Pancreas (tissue), 10 donors: Measurements from ENCODE around the gene OSBPL10. TPM values are rescaled to one million over a fixed set of nuclear protein-coding genes. Genes with fewer than 3 reads are reported as not detected.

Experiments
- ATAC-seq, 4 donors: fragments of 200-7000 bp; cut with Tn5 transposase; one replicate each; pipeline versions ENCODE4 v1.8.0 to v1.9.1; 2020; ENCODE audit warnings: mild to moderate bottlenecking in 4 of 4, moderate library complexity in 4 of 4
- DNase-seq, 6 donors: peaks; one replicate each; pipeline ENCODE4 v3.0.0-alpha.2; 2020
- FAIRE-seq: peaks from 2 replicates; lab custom pipeline; 2012; peaks lifted over from hg19 to GRCh38; lab: Jason Lieb, UNC
- H3K27ac ChIP-seq, 4 donors: fragments of 200-600 bp; sonication (generic); 1 replicate in 3 of 4; 2 replicates in 1 of 4; pipeline versions ENCODE4 v1.5.0 to v1.8.0; 2020
- H3K27me3 ChIP-seq, 4 donors: fragments of 200-600 bp; one replicate each; pipeline ENCODE4 v1.8.0; 2021
- H3K36me3 ChIP-seq, 3 donors: fragments of 200-600 bp; sonication (generic) in 1 of 3; one replicate each; pipeline versions ENCODE4 v1.5.0 to v1.8.0; 2020 to 2021
- H3K4me1 ChIP-seq, 3 donors: fragments of 200-600 bp; one replicate each; pipeline ENCODE4 v1.8.0; 2021
- H3K4me3 ChIP-seq, 4 donors: fragments of 200-600 bp; sonication (generic) in 2 of 4; one replicate each; pipeline versions ENCODE4 v1.5.0 to v1.8.0; 2020 to 2021
- H3K9me3 ChIP-seq, 4 donors: fragments of 200-600 bp; one replicate each; pipeline ENCODE4 v1.8.0; 2021
- CTCF ChIP-seq, 4 donors: fragments of 200-600 bp; sonication (generic) in 3 of 4; IDR thresholded peaks; one replicate each; pipeline versions ENCODE4 v1.5.0 to v1.8.0; 2021; ENCODE audit warnings: antibody characterized with exemption in 4 of 4
- WGBS, 2 donors: extraction: QIAGEN DNeasy Blood & Tissue Kit; methylation state at CpG; one replicate each; pipeline ENCODE4 v1.1.7; 2013; 5-methylcytosine and 5-hydroxymethylcytosine counted together
- intact Hi-C, 3 donors: fragments of 100-400 bp; cut with DNase I; formaldehyde crosslinking; loops; one replicate each; pipeline versions ENCODE4 v1.11.1 to v1.14.2; 2022
- polyA plus RNA-seq, 2 donors: library from polyadenylated mRNA; stranded (reverse); fragments of 200-250 nt; gene quantifications; one replicate each; pipeline ENCODE4 v1.2.3, GENCODE V29; 2013
- total RNA-seq, 6 donors: library from RNA; stranded (reverse); fragmentation: NEBNext Ultra II Directional in 4 of 6; extraction: Animal tissue kit (Norgen Biotek cat#: 25700) in 4 of 6; gene quantifications; one replicate each; pipeline versions ENCODE4 v1.2.1 to v1.2.4, GENCODE V29; 2021 to 2023
- donor health status: healthy with polysubstance abuse.
- donor health status: DM: no; HTN: no; CAD: no; lungs with moderate emphysema.
- donor health status: DM: no; HTN: no; CAD: no.
- donor health status: control.
- donor health status: control.
- donor health status: Bipolar disorder and iron deficiency.
- donor health status: DM: yes; HTN: yes; CAD: no.
- donor health status: DM: no; HTN: no; CAD: no.
- donor health status: DM: no; HTN: no; CAD: no.
- donor health status: DM: yes; HTN: yes; CAD: no.

The OSBPL10 gene
- total and polyA plus RNA-seq, 8 donors: 0.57 to 4.0 (median 2.2) TPM

- TF ChIP-seq CTCF (IDR thresholded peaks at IDR 0.05): no peak
- no peak for FAIRE-seq
- peaks cover 0 to 15% (median 3%) of the 10 kb centered on the region in 3 donors for H3K36me3 ChIP-seq
- H3K9me3 ChIP-seq: no peaks in the 10 kb centered on the region
- 72 to 82% methylated on average over 1 of the region's 1 CpG for WGBS, 2 donors
- intact Hi-C loops: no loop called here
- H3K4me3 ChIP-seq: no peak overlapping the region
- no peak for DNase-seq
- H3K27ac ChIP-seq: no peak overlapping the region
- H3K4me1 ChIP-seq: no peaks in the 10 kb centered on the region
- no peaks in the 10 kb centered on the region for H3K27me3 ChIP-seq
- no peak for ATAC-seq
Observed at GRCh38 chr3:31635545-31635944, 345.5 kb downstream of the OSBPL10 start.

- intact Hi-C loops: no loop called here
- Histone ChIP-seq H3K4me3 (no peak overlapping the region), H3K4me1 (no peaks in the 10 kb centered on the region), H3K9me3 (no peaks in the 10 kb centered on the region), H3K27ac (no peak overlapping the region), H3K36me3 (peaks cover 0 to 15% (median 3%) of the 10 kb centered on the region in 3 donors), H3K27me3 (no peaks in the 10 kb centered on the region)
- TF ChIP-seq CTCF (IDR thresholded peaks at IDR 0.05): no peak
- FAIRE-seq (no peak), ATAC-seq (no peak), DNase-seq (no peak)
- WGBS, 2 donors: 93 to 96% methylated on average over 2 of the region's 2 CpGs
Observed at GRCh38 chr3:31634476-31634875, 346.6 kb downstream of the OSBPL10 start.

GRCh38 chr3:31629054-31629453 lies 352.0 kb downstream of the OSBPL10 start:
- ATAC-seq: no peak

GRCh38 chr3:31625358-31625757 lies 355.7 kb downstream of the OSBPL10 start:
- Histone ChIP-seq H3K9me3 (no peaks in the 10 kb centered on the region), H3K4me3 (no peak overlapping the region), H3K4me1 (no peaks in the 10 kb centered on the region), H3K36me3 (peaks cover 0 to 20% (median 6%) of the 10 kb centered on the region in 3 donors), H3K27me3 (no peaks in the 10 kb centered on the region), H3K27ac (no peak overlapping the region)
- ATAC-seq: no peak
- intact Hi-C loops: no loop called here
- DNase-seq: no peak
- 95 to 97% methylated on average over 2 of the region's 2 CpGs for WGBS, 2 donors
- TF ChIP-seq CTCF (IDR thresholded peaks at IDR 0.05): no peak
- FAIRE-seq: no peak

More at GRCh38 chr3:31629054-31629453, 352.0 kb downstream of the OSBPL10 start:
- DNase-seq (no peak), FAIRE-seq (no peak)
- Histone ChIP-seq H3K36me3 (peaks cover 0 to 29% (median 9%) of the 10 kb centered on the region in 3 donors), H3K4me1 (no peaks in the 10 kb centered on the region), H3K4me3 (no peak overlapping the region), H3K27me3 (no peaks in the 10 kb centered on the region), H3K27ac (no peak overlapping the region), H3K9me3 (no peaks in the 10 kb centered on the region)
- intact Hi-C loops: no loop called here
- 96 to 97% methylated on average over 5 of the region's 5 CpGs for WGBS, 2 donors
- no peak for TF ChIP-seq CTCF (IDR thresholded peaks at IDR 0.05)

GRCh38 chr3:31624083-31624709 lies 356.9 kb downstream of the OSBPL10 start:
- intact Hi-C loops: no loop called here
- Histone ChIP-seq H3K27ac (no peak overlapping the region), H3K4me1 (no peaks in the 10 kb centered on the region), H3K27me3 (no peaks in the 10 kb centered on the region), H3K4me3 (no peak overlapping the region), H3K36me3 (peaks cover 0 to 20% (median 6%) of the 10 kb centered on the region in 3 donors), H3K9me3 (no peaks in the 10 kb centered on the region)
- DNase-seq: no peak
- no peak for ATAC-seq
- TF ChIP-seq CTCF (IDR thresholded peaks at IDR 0.05): no peak
- WGBS, 2 donors: 93 to 95% methylated on average over 6 of the region's 6 CpGs
- no peak for FAIRE-seq
